DOHH2 (cell line): ENCODE data around the gene RNF149.

ENCODE experiments used
- H3F3A ChIP-seq: fragments of 200-600 bp; sonication (generic), shearing (Covaris generic); 2 replicates; pipeline ENCODE4 v1.6.0; 2016; ENCODE audit warnings: antibody characterized with exemption, mild to moderate bottlenecking; ENCODE audit not compliant: control insufficient read depth, insufficient read depth
- H3K27ac ChIP-seq: fragments of 200-600 bp; sonication (generic); 2 replicates; pipeline ENCODE4 v1.5.1; 2014; ENCODE audit warnings: low read depth, mild to moderate bottlenecking, low read length, moderate library complexity
- H3K27me3 ChIP-seq: fragments of 200-600 bp; sonication (generic); 2 replicates; pipeline ENCODE4 v1.6.1; 2014; ENCODE audit warnings: mild to moderate bottlenecking, low read length, mixed read lengths; ENCODE audit not compliant: control insufficient read depth
- H3K36me3 ChIP-seq: fragments of 200-600 bp; sonication (generic); 2 replicates; pipeline ENCODE4 v1.6.1; 2014; ENCODE audit warnings: mild to moderate bottlenecking, low read length, moderate library complexity, mixed read lengths; ENCODE audit not compliant: control insufficient read depth
- H3K4me1 ChIP-seq: fragments of 200-600 bp; sonication (generic); 2 replicates; pipeline ENCODE4 v1.6.1; 2014; ENCODE audit warnings: mild to moderate bottlenecking, low read length, mixed read lengths; ENCODE audit not compliant: control insufficient read depth
- H3K4me2 ChIP-seq: fragments of 200-600 bp; sonication (generic); 2 replicates; pipeline ENCODE4 v1.6.0; 2014; ENCODE audit warnings: mild to moderate bottlenecking, low read length, moderate library complexity
- H3K4me3 ChIP-seq: fragments of 200-600 bp; sonication (generic); 2 replicates; pipeline ENCODE4 v1.5.1; 2014; ENCODE audit warnings: mild to moderate bottlenecking, low read length, mixed read lengths
- H3K79me2 ChIP-seq: fragments of 200-600 bp; sonication (generic); 2 replicates; pipeline ENCODE4 v1.6.1; 2014; ENCODE audit warnings: mild to moderate bottlenecking, low read length, mixed read lengths; ENCODE audit not compliant: control insufficient read depth
- H3K9me2 ChIP-seq: fragments of 200-600 bp; sonication (generic); replicated peaks from 2 replicates; pipeline ENCODE4 v1.6.1; 2014; ENCODE audit warnings: mild to moderate bottlenecking, low read length, mixed read lengths; ENCODE audit not compliant: control insufficient read depth
- H3K9me3 ChIP-seq: fragments of 200-600 bp; sonication (generic); 2 replicates; pipeline ENCODE4 v1.6.1; 2014; ENCODE audit warnings: antibody characterized with exemption, low read length, mixed read lengths; ENCODE audit not compliant: control insufficient read depth, insufficient read depth
- H4K20me1 ChIP-seq: fragments of 200-600 bp; sonication (generic); 2 replicates; pipeline ENCODE4 v1.6.0; 2014; ENCODE audit warnings: low read depth, mild to moderate bottlenecking, antibody characterized with exemption, low read length, moderate library complexity; ENCODE audit not compliant: control insufficient read depth, insufficient read depth
- EZH2phosphoT487 ChIP-seq: fragments of 200-600 bp; sonication (generic); IDR thresholded peaks from 2 replicates; pipeline ENCODE4 v1.6.1; 2017; ENCODE audit warnings: borderline replicate concordance, mild to moderate bottlenecking, antibody characterized with exemption, low read length, moderate library complexity, mixed read lengths
- TF ChIP-seq, protein P1 (sequence below): fragments of 200-600 bp; sonication (generic); IDR thresholded peaks from one replicate; pipeline ENCODE4 v1.5.1; 2014; ENCODE audit warnings: antibody characterized with exemption, mild to moderate bottlenecking, low read depth, low read length; ENCODE audit not compliant: poor library complexity, severe bottlenecking

The RNF149 gene

DNA sequence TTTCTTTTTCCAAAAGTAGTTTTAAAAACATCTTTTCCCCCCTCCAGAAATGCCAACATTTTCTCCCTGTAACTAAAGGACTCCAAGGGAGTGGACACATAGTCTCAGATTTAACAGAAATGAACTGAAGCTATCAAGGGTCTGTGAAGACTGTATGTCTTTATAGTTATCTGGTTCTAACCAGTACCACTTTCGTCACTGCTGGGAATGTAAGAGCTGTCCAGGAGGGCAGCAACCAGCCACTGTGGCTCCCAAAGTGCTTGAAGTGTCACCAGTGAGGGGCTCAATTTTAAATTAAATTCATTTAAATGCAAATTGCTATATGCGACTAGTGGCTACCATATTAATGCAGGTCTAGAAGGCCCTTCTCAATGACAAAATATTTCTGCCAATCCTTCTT is 15.0 kb downstream of the RNF149 start:
- TF ChIP-seq, protein P1, sequence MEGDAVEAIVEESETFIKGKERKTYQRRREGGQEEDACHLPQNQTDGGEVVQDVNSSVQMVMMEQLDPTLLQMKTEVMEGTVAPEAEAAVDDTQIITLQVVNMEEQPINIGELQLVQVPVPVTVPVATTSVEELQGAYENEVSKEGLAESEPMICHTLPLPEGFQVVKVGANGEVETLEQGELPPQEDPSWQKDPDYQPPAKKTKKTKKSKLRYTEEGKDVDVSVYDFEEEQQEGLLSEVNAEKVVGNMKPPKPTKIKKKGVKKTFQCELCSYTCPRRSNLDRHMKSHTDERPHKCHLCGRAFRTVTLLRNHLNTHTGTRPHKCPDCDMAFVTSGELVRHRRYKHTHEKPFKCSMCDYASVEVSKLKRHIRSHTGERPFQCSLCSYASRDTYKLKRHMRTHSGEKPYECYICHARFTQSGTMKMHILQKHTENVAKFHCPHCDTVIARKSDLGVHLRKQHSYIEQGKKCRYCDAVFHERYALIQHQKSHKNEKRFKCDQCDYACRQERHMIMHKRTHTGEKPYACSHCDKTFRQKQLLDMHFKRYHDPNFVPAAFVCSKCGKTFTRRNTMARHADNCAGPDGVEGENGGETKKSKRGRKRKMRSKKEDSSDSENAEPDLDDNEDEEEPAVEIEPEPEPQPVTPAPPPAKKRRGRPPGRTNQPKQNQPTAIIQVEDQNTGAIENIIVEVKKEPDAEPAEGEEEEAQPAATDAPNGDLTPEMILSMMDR = no peak
- no peak for TF ChIP-seq EZH2phosphoT487
- H4K20me1 ChIP-seq = no peaks in the 10 kb centered on the region

DNA sequence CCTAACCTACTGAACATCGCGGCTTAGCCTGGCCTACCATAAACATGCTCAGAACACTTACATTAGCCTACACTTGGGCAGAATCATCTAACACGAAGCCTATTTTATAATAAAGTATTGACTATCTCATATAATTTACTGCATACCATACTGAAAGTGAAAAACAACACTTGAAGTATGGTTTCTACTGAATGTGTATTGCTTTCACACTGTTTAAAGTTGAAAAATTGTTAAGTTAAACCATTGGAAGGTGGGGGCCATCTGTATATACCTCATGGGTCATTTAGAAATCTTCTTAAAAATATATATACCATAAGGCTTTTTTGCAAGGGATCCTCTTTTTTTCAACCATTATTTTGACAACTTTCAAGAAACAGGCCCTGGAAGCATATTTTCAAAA is 16.5 kb downstream of the RNF149 start:
- no peaks in the 10 kb centered on the region for H4K20me1 ChIP-seq
- H3K27ac ChIP-seq = no peak overlapping the region
- no peaks in the 10 kb centered on the region for H3K27me3 ChIP-seq
- no peaks in the 10 kb centered on the region for H3K9me3 ChIP-seq
- no peaks in the 10 kb centered on the region for H3F3A ChIP-seq
- H3K4me3 ChIP-seq = no peak overlapping the region
- peaks cover 4% of the 10 kb centered on the region for H3K79me2 ChIP-seq
- TF ChIP-seq, protein P1 = no peak
- no peak for TF ChIP-seq EZH2phosphoT487
- no peak overlapping the region for H3K4me2 ChIP-seq
- H3K4me1 ChIP-seq = no peaks in the 10 kb centered on the region
- H3K36me3 ChIP-seq = peaks cover 4% of the 10 kb centered on the region
- no peaks in the 10 kb centered on the region for H3K9me2 ChIP-seq

More for the DNA sequence above, 15.0 kb downstream of the RNF149 start:
- Histone ChIP-seq H3K36me3 (no peaks in the 10 kb centered on the region), H3K9me3 (no peaks in the 10 kb centered on the region), H3K27me3 (no peaks in the 10 kb centered on the region), H3K79me2 (peaks cover 11% of the 10 kb centered on the region), H3K4me2 (no peak overlapping the region), H3K4me3 (no peak overlapping the region), H3F3A (no peaks in the 10 kb centered on the region), H3K27ac (no peak overlapping the region), H3K4me1 (no peaks in the 10 kb centered on the region), H3K9me2 (no peaks in the 10 kb centered on the region)

DNA sequence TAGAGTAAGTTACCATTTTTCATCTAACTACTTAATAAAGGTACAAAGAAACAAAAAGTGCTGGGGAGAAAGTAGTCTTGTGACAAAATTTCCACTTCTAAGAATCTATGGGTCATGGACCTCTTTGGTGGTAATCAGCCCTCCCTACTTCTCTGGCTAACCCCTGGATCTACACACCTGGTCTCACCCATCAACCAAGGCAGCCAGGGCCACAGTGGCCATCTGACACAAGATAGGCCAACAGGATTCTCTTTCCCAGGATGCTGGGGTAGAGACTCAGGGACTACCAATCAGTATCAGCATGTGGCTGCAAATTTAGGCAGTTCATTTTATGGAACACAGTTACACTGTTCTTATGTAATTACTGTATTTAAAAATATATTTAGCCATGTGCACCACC is 17.8 kb downstream of the RNF149 start:
- H3K4me1 ChIP-seq = no peaks in the 10 kb centered on the region
- H4K20me1 ChIP-seq = no peaks in the 10 kb centered on the region
- no peak overlapping the region for H3K4me2 ChIP-seq
- H3K79me2 ChIP-seq = peaks cover under 1% of the 10 kb centered on the region
- no peak for TF ChIP-seq EZH2phosphoT487
- TF ChIP-seq, protein P1 = no peak
- no peaks in the 10 kb centered on the region for H3K9me2 ChIP-seq
- H3K27me3 ChIP-seq = no peaks in the 10 kb centered on the region
- H3K4me3 ChIP-seq = no peak overlapping the region
- no peaks in the 10 kb centered on the region for H3K9me3 ChIP-seq
- H3K27ac ChIP-seq = no peak overlapping the region
- H3F3A ChIP-seq = no peaks in the 10 kb centered on the region
- H3K36me3 ChIP-seq = peaks cover 8% of the 10 kb centered on the region

DNA sequence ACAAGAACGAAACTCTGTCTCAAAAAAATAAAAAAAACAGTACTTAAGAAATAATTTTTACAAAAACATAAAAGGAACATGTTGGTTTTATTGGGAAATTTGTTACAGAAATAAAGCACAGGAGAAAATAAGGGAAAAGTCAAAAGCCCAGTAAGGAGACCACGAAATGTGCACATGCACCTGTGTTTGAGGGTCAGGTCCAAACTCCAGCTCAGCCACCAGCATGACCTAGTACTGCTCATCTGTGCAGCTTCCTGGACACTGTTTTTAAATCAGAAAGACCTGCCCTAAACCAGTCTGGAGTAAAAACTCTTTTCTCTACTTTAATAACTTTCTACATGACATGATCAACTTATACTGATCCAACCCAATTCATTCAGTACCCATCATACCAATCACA is 21.2 kb downstream of the RNF149 start:
- no peaks in the 10 kb centered on the region for H3K9me2 ChIP-seq
- no peaks in the 10 kb centered on the region for H3K79me2 ChIP-seq
- no peaks in the 10 kb centered on the region for H3K27me3 ChIP-seq
- H3K9me3 ChIP-seq = no peaks in the 10 kb centered on the region
- no peaks in the 10 kb centered on the region for H3K4me1 ChIP-seq
- no peak overlapping the region for H3K27ac ChIP-seq
- no peaks in the 10 kb centered on the region for H4K20me1 ChIP-seq
- no peak for TF ChIP-seq EZH2phosphoT487
- TF ChIP-seq, protein P1 = no peak
- H3K4me3 ChIP-seq = no peak overlapping the region
- H3K36me3 ChIP-seq = peaks cover 22% of the 10 kb centered on the region
- H3K4me2 ChIP-seq = no peak overlapping the region
- H3F3A ChIP-seq = no peaks in the 10 kb centered on the region
